H1 (cell line): ENCODE measurements around the gene ARID1B. TPM values are rescaled to one million over a fixed set of nuclear protein-coding genes. Genes with fewer than 3 reads are reported as not detected.

Source experiments
- ATF3 ChIP-seq: IDR thresholded peaks from 2 replicates; pipeline ENCODE4 v1.6.1; 2011; ENCODE audit warnings: low read depth, mild to moderate bottlenecking, low read length; ENCODE audit not compliant: insufficient read depth
- CREB1 ChIP-seq: IDR thresholded peaks from 2 replicates; pipeline ENCODE4 v1.6.1; 2012; ENCODE audit warnings: inconsistent platforms
- CTCF ChIP-seq, 3 experiments: IDR thresholded peaks; 1 replicate in 2 of 3; 2 replicates in 1 of 3; pipeline versions ENCODE4 v1.5.1 to v1.6.1; 2011; ENCODE audit warnings: low read length in 3 of 3, mild to moderate bottlenecking in 3 of 3, inconsistent platforms in 2 of 3, low read depth in 1 of 3, moderate library complexity in 1 of 3; ENCODE audit not compliant: insufficient read depth in 1 of 3; ENCODE audit errors: control extremely low read depth in 1 of 3
- GABPA ChIP-seq: IDR thresholded peaks from 2 replicates; pipeline ENCODE4 v1.6.1; 2011; ENCODE audit warnings: mild to moderate bottlenecking, low read length, moderate library complexity, borderline replicate concordance; ENCODE audit not compliant: insufficient read depth
- JUND ChIP-seq: IDR thresholded peaks from 2 replicates; pipeline ENCODE4 v1.6.1; 2011; ENCODE audit warnings: mild to moderate bottlenecking, improper control_type of control experiment, low read length
- RBBP5 ChIP-seq: IDR thresholded peaks from 2 replicates; pipeline ENCODE4 v1.7.1; 2012; ENCODE audit warnings: low read depth, mild to moderate bottlenecking, inconsistent platforms, low read length, moderate library complexity, borderline replicate concordance
- SRF ChIP-seq: IDR thresholded peaks from 2 replicates; pipeline ENCODE4 v1.6.1; 2011; ENCODE audit warnings: mild to moderate bottlenecking, low read depth, low read length, moderate library complexity
- polyA plus RNA-seq, 7 experiments: library from polyadenylated mRNA; depleted of rRNA in 3 of 7; stranded (reverse) in 5 of 7; unstranded in 2 of 7; fragments of >200 nt in 5 of 7; fragments of 200-250 nt in 2 of 7; gene quantifications; 1 replicate in 5 of 7; 2 replicates in 1 of 7; 4 replicates in 1 of 7; pipeline versions ENCODE4 v1.2.1 to v1.2.3, GENCODE V29; 2011 to 2013; ENCODE audit warnings: missing spikeins in 2 of 7, mixed read lengths in 2 of 7
- total RNA-seq: library from RNA; stranded (reverse); fragmentation: NEBNext Ultra II Directional; extraction: Animal tissue kit (Norgen Biotek cat#: 25700); gene quantifications from 2 replicates; pipeline ENCODE4 v1.2.1, GENCODE V29; 2021
- TF ChIP-seq, protein P1 (sequence below): fragments of 300-600 bp; sonication (generic); IDR thresholded peaks from 2 replicates; pipeline ENCODE4 v1.7.1; 2012; ENCODE audit warnings: low read length, moderate library complexity, mild to moderate bottlenecking, inconsistent platforms; ENCODE audit not compliant: insufficient replicate concordance

The ARID1B gene
- total and polyA plus RNA-seq, 2 of the 8 experiments (the other 6 are each of a cell fraction or from before 2014, with no cell fraction given) = 24.3 to 70.3 TPM

DNA sequence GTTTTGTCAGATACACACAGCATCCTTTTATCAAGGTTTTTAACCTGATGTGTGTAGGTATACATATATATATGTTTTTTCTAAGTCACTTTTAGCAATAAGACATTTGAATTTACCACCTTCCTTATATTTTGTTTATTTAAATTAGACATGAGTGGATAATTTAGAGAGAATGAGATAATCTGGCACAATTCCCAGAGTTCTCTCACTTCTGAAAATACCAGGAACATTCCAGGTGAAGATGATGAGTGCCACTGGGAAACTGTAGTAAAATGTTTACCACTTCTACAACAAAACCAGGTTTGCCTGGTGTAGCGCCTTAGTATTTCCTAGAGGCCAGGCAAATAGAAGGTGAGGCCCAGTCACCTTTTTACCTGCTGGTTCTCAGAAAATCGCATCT is 356.7 kb downstream of the ARID1B start (continued):
- TF ChIP-seq, protein P1, sequence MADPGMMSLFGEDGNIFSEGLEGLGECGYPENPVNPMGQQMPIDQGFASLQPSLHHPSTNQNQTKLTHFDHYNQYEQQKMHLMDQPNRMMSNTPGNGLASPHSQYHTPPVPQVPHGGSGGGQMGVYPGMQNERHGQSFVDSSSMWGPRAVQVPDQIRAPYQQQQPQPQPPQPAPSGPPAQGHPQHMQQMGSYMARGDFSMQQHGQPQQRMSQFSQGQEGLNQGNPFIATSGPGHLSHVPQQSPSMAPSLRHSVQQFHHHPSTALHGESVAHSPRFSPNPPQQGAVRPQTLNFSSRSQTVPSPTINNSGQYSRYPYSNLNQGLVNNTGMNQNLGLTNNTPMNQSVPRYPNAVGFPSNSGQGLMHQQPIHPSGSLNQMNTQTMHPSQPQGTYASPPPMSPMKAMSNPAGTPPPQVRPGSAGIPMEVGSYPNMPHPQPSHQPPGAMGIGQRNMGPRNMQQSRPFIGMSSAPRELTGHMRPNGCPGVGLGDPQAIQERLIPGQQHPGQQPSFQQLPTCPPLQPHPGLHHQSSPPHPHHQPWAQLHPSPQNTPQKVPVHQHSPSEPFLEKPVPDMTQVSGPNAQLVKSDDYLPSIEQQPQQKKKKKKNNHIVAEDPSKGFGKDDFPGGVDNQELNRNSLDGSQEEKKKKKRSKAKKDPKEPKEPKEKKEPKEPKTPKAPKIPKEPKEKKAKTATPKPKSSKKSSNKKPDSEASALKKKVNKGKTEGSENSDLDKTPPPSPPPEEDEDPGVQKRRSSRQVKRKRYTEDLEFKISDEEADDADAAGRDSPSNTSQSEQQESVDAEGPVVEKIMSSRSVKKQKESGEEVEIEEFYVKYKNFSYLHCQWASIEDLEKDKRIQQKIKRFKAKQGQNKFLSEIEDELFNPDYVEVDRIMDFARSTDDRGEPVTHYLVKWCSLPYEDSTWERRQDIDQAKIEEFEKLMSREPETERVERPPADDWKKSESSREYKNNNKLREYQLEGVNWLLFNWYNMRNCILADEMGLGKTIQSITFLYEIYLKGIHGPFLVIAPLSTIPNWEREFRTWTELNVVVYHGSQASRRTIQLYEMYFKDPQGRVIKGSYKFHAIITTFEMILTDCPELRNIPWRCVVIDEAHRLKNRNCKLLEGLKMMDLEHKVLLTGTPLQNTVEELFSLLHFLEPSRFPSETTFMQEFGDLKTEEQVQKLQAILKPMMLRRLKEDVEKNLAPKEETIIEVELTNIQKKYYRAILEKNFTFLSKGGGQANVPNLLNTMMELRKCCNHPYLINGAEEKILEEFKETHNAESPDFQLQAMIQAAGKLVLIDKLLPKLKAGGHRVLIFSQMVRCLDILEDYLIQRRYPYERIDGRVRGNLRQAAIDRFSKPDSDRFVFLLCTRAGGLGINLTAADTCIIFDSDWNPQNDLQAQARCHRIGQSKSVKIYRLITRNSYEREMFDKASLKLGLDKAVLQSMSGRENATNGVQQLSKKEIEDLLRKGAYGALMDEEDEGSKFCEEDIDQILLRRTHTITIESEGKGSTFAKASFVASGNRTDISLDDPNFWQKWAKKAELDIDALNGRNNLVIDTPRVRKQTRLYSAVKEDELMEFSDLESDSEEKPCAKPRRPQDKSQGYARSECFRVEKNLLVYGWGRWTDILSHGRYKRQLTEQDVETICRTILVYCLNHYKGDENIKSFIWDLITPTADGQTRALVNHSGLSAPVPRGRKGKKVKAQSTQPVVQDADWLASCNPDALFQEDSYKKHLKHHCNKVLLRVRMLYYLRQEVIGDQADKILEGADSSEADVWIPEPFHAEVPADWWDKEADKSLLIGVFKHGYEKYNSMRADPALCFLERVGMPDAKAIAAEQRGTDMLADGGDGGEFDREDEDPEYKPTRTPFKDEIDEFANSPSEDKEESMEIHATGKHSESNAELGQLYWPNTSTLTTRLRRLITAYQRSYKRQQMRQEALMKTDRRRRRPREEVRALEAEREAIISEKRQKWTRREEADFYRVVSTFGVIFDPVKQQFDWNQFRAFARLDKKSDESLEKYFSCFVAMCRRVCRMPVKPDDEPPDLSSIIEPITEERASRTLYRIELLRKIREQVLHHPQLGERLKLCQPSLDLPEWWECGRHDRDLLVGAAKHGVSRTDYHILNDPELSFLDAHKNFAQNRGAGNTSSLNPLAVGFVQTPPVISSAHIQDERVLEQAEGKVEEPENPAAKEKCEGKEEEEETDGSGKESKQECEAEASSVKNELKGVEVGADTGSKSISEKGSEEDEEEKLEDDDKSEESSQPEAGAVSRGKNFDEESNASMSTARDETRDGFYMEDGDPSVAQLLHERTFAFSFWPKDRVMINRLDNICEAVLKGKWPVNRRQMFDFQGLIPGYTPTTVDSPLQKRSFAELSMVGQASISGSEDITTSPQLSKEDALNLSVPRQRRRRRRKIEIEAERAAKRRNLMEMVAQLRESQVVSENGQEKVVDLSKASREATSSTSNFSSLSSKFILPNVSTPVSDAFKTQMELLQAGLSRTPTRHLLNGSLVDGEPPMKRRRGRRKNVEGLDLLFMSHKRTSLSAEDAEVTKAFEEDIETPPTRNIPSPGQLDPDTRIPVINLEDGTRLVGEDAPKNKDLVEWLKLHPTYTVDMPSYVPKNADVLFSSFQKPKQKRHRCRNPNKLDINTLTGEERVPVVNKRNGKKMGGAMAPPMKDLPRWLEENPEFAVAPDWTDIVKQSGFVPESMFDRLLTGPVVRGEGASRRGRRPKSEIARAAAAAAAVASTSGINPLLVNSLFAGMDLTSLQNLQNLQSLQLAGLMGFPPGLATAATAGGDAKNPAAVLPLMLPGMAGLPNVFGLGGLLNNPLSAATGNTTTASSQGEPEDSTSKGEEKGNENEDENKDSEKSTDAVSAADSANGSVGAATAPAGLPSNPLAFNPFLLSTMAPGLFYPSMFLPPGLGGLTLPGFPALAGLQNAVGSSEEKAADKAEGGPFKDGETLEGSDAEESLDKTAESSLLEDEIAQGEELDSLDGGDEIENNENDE = no peak
- no peak for TF ChIP-seq RBBP5
- no peak for TF ChIP-seq JUND
- no peak for TF ChIP-seq GABPA
- no peak for TF ChIP-seq SRF
- TF ChIP-seq CREB1 = no peak
- TF ChIP-seq CTCF (IDR thresholded peaks at IDR 0.05; ENCODE audit: control extremely low read depth in 1 of 3, insufficient read depth in 1 of 3, low read depth in 1 of 3, low read length in 3 of 3) = no peak
- TF ChIP-seq ATF3 = no peak
